Body of pancreas (tissue), 4 donors: ENCODE results near the gene ETHE1. TPM values are rescaled to one million over a fixed set of nuclear protein-coding genes. Genes with fewer than 3 reads are reported as not detected.

Experiments used
- ATAC-seq: fragments of 150-250 bp; one replicate; pipeline ENCODE4 v1.9.1; 2016
- DNase-seq, 4 donors: peaks; one replicate each; pipeline ENCODE4 v3.0.0-alpha.2; 2019
- H3K27ac ChIP-seq, 4 donors: fragments of 200-600 bp; sonication (generic); 1 replicate in 3 of 4; 2 replicates in 1 of 4; pipeline versions ENCODE4 v1.5.1 to v1.6.1; 2016 to 2019; ENCODE audit warnings: mild to moderate bottlenecking in 1 of 4, mixed read lengths in 1 of 4, moderate library complexity in 1 of 4
- H3K27me3 ChIP-seq, 2 donors: fragments of 200-600 bp; sonication (generic); one replicate each; pipeline ENCODE4 v1.6.0; 2016; ENCODE audit warnings: mild to moderate bottlenecking in 1 of 2
- H3K36me3 ChIP-seq, 2 donors: fragments of 200-600 bp; sonication (generic); replicated peaks in 1 of 2; 2 replicates each; pipeline ENCODE4 v1.5.1; 2016; ENCODE audit warnings: low read depth in 2 of 2; ENCODE audit not compliant: insufficient read depth in 1 of 2
- H3K4me1 ChIP-seq: fragments of 200-600 bp; sonication (generic); one replicate; pipeline ENCODE4 v1.6.0; 2016
- H3K4me3 ChIP-seq, 2 donors: fragments of 200-600 bp; sonication (generic); 1 replicate in 1 of 2; 2 replicates in 1 of 2; pipeline ENCODE4 v1.5.1; 2016 to 2019
- H3K9me3 ChIP-seq, 3 donors: fragments of 200-600 bp; sonication (generic); 1 replicate in 2 of 3; 2 replicates in 1 of 3; pipeline ENCODE4 v1.5.1; 2016
- CTCF ChIP-seq, 7 experiments: fragments of 450-650 bp in 4 of 7; fragments of 200-600 bp in 3 of 7; sonication (generic) in 3 of 7; IDR thresholded peaks; one replicate each; pipeline ENCODE4 v1.5.1; 2016 to 2019; ENCODE audit warnings: antibody characterized with exemption in 7 of 7
- POLR2A ChIP-seq, 3 donors: fragments of 450-650 bp; IDR thresholded peaks; one replicate each; pipeline ENCODE4 v1.6.1; 2016; ENCODE audit warnings: antibody characterized with exemption in 3 of 3, mild to moderate bottlenecking in 2 of 3
- WGBS, 2 donors: methylation state at CpG; one replicate each; pipeline ENCODE4 v1.1.5; 2017; 5-methylcytosine and 5-hydroxymethylcytosine counted together
- intact Hi-C: fragments of 100-400 bp; cut with DNase I; formaldehyde crosslinking; loops from one replicate; pipeline ENCODE4 v1.15.1; 2023
- total RNA-seq, 2 donors: library from RNA; depleted of rRNA; stranded (reverse); fragments of >200 nt; gene quantifications; one replicate each; pipeline ENCODE4 v1.1.0, GENCODE V29; 2016

Gene ETHE1
- total RNA-seq, 2 donors from 2014 or later: 21.1 to 29.8 TPM

DNA sequence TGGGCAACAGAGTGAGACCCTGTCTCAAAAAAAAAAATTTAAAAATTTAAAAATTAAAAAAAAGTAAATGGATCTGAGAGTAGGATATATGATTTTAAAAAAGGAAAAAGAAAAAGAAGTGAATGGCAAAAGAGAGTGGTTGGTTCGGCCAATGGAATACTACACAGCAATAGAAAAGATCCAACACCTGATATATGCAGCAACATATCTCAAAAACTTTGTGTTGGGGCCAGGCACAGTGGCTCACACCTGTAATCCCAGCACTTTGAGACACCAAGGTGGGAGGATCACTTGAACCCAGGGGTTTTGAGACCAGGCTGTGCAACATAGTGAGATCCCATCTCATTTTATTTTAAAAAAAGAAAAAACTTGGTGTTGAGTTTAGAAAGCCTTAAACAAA is 60.2 kb downstream of the ETHE1 start:
- no peak overlapping the region for H3K27ac ChIP-seq
- H3K4me1 ChIP-seq: peaks cover 15% of the 10 kb centered on the region
- peaks cover 0 to 7% of the 10 kb centered on the region in 2 donors for H3K27me3 ChIP-seq
- no peak for TF ChIP-seq POLR2A (IDR thresholded peaks at IDR 0.05)
- DNase-seq: no peak
- no peak overlapping the region for H3K4me3 ChIP-seq
- WGBS, 2 donors: 90 to 100% methylated on average over 1 of the region's 1 CpG
- ATAC-seq: no peak
- no peaks in the 10 kb centered on the region for H3K36me3 ChIP-seq
- intact Hi-C loops: no loop called here
- no peaks in the 10 kb centered on the region for H3K9me3 ChIP-seq

- WGBS, 2 donors: 24 to 29% methylated on average over 23 to 24 of the region's 24 CpGs
- TF ChIP-seq POLR2A (IDR thresholded peaks at IDR 0.05) (no peak), CTCF (IDR thresholded peaks at IDR 0.05) (no peak)
- DNase-seq (peak in 1 of 4 donors; percentile 13), ATAC-seq (no peak)
- peaks cover 15% of the 10 kb centered on the region for H3K4me1 ChIP-seq
- H3K9me3 ChIP-seq: no peaks in the 10 kb centered on the region
- H3K27me3 ChIP-seq: peaks cover 0 to 7% of the 10 kb centered on the region in 2 donors
- no peak within 1 kb of the TSS for H3K27ac ChIP-seq
- intact Hi-C loops: no loop called here
- H3K4me3 ChIP-seq: no peak within 1 kb of the TSS
- H3K36me3 ChIP-seq: no peaks in the 10 kb centered on the region
Observed at GRCh38 chr19:43465468-43466120, 61.4 kb downstream of the ETHE1 start, which contains the start of gene LYPD3. Gene LYPD3 (minus strand): TSS chr19:43465608. CDS start chr19:43465571, 37 bp downstream.

DNA sequence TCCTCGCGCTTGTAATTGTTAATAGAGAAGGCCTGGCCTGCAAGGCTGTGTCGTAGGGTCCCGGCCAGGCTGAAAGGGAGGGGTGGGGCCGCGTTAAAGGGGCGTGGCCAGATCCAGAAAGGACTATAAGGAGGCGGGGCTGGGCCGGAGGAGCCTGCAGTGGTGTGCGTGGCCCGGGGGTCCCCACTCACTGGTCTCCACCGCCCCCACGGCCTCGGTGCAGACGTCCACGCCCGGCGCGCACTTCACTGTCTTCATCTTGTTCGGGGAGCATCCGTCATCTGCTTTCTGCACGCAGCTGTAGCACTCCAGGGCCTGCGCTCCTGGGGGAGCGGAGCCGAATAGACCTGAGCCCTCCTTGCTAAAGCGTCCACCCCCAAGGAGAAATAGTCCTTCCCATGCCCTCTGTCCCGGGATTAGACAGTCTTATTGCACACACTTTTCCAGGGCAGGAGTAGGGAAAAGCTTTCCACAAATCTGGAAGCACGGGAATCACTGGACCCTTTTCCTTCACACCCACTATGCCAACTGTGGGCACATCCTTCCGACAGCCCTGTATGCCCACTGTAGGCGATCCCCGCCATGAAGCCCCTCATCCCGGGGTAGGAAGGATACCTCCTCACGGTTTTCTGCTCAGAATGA is 62.7 kb downstream of the ETHE1 start:
- DNase-seq (peak; percentile 66 to 77 (median 71)), ATAC-seq (peak; percentile 33)
- TF ChIP-seq POLR2A (IDR thresholded peaks at IDR 0.05) (no peak), CTCF (IDR thresholded peaks at IDR 0.05) (no peak)
- H3K36me3 ChIP-seq: no peaks in the 10 kb centered on the region
- intact Hi-C loops: no loop called here
- H3K4me1 ChIP-seq: peaks cover 15% of the 10 kb centered on the region
- peaks cover 0 to 7% of the 10 kb centered on the region in 2 donors for H3K27me3 ChIP-seq
- H3K27ac ChIP-seq: peak overlapping the region in 3 of 4 donors; percentile 32 to 83 (median 60)
- WGBS, 2 donors: 10 to 41% methylated on average over 14 to 33 of the region's 33 CpGs
- H3K9me3 ChIP-seq: no peaks in the 10 kb centered on the region
- H3K4me3 ChIP-seq: peak overlapping the region in 1 of 2 donors; percentile 39

DNA sequence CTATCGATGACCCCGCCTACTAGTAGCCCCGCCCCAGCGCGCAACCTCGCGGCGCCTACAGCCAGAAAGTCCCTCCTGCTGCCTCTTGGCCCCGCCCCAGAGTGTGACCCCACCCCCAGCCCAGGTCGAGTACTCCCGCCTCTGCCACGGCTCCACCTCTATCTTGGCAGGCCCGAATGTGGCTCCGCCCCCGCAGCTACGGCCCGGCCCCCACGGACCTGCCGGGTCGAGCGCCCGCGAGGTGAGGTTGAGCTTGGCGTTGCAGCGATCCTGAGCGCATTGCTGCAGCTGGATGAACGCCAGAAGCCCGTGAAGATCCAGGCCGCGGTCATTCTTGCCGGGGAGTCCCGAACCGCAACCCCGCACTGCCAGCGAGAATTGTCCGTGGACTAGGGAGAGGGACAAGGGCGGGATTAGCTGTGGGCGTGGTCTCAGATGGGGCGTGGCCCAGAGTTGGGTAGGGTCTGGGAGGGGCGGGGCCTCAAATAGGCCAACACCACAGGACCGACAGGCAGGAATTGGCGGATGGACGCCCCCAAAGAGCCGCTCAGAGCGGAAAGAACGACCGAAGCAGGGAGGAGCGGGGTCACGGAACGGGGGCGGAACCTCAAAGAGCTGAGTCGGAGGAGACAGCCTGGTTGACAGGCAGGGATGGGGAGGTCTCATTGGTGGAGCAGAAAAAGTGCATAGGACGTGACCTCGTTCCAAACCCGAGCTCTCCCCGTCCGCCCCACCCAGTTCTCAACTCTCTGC is 63.4 kb downstream of the ETHE1 start:
- peak in 2 of 3 donors; percentile 15 to 22 for TF ChIP-seq POLR2A (IDR thresholded peaks at IDR 0.05)
- no peak for TF ChIP-seq CTCF (IDR thresholded peaks at IDR 0.05)
- Histone ChIP-seq H3K36me3 (no peaks in the 10 kb centered on the region), H3K4me3 (peak overlapping the region; percentile 32 to 39), H3K27ac (peak overlapping the region; percentile 32 to 83 (median 62)), H3K9me3 (no peaks in the 10 kb centered on the region), H3K4me1 (peaks cover 15% of the 10 kb centered on the region), H3K27me3 (peaks cover 0 to 7% of the 10 kb centered on the region in 2 donors)
- WGBS, 2 donors: 0% methylated on average over 19 to 57 of the region's 57 CpGs
- intact Hi-C loops: no loop called here
- peak; percentile 98 to 100 (median 98) for DNase-seq
- ATAC-seq: peak; percentile 97
